ENCODE results near the gene KLF15. TPM values are rescaled to one million over a fixed set of nuclear protein-coding genes. Genes with fewer than 3 reads are reported as not detected.

The KLF15 gene
- total RNA-seq, 1 experiment from 2014 or later = 32.1 TPM

DNA sequence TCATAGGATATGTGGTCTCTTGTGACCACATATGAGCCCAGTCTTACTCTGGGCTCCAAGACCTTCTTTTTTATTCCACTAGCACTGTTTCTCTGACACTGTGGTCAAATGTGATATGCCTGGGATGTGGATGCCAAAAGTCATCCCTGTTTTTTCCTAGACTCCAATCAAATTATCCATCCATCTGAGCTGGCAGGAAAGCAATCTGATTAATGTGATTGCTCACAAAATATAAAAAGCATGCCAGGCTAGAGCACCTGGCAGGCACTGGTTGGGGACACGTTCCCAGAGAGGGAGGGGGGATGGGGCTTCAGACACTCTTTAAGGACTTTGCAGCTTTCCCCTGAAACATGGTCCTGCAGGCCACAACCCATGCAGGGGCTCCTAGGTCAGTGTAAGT lies 34.4 kb upstream of the KLF15 start:
- no peak for DNase-seq (ENCODE audit: low spot score)
- Histone ChIP-seq H3K36me3 (ENCODE audit: insufficient read depth, low read length, poor library complexity, severe bottlenecking) (no peaks in the 10 kb centered on the region), H3K9me3 (ENCODE audit: low read depth, low read length, poor library complexity, severe bottlenecking) (no peaks in the 10 kb centered on the region), H3K4me3 (ENCODE audit: low read depth, low read length, poor library complexity, severe bottlenecking) (no peak overlapping the region), H3K4me1 (ENCODE audit: insufficient read depth, low read length, poor library complexity, severe bottlenecking) (peaks cover 11% of the 10 kb centered on the region), H3K27me3 (replicated peaks; ENCODE audit: insufficient read depth, low read depth, low read length, poor library complexity) (no peaks in the 10 kb centered on the region), H3K27ac (ENCODE audit: low read depth, low read length, poor library complexity, severe bottlenecking) (no peak overlapping the region)
- TF ChIP-seq, protein P1, sequence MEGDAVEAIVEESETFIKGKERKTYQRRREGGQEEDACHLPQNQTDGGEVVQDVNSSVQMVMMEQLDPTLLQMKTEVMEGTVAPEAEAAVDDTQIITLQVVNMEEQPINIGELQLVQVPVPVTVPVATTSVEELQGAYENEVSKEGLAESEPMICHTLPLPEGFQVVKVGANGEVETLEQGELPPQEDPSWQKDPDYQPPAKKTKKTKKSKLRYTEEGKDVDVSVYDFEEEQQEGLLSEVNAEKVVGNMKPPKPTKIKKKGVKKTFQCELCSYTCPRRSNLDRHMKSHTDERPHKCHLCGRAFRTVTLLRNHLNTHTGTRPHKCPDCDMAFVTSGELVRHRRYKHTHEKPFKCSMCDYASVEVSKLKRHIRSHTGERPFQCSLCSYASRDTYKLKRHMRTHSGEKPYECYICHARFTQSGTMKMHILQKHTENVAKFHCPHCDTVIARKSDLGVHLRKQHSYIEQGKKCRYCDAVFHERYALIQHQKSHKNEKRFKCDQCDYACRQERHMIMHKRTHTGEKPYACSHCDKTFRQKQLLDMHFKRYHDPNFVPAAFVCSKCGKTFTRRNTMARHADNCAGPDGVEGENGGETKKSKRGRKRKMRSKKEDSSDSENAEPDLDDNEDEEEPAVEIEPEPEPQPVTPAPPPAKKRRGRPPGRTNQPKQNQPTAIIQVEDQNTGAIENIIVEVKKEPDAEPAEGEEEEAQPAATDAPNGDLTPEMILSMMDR (conservative IDR thresholded peaks at IDR 0.05; ENCODE audit: low read depth, low read length) = no peak
- BruUV-seq (replicated peaks) = no TSS peak
- intact Hi-C loops (cut with micrococcal nuclease; ENCODE audit: unreplicated experiment) = no loop called here
- ChIA-PET POLR2A (ENCODE audit: low non-redundant PET) (no interaction called here), CTCF (no interaction called here)

- Histone ChIP-seq H3K4me1 (ENCODE audit: insufficient read depth, low read length, poor library complexity, severe bottlenecking) (peaks cover 11% of the 10 kb centered on the region), H3K36me3 (ENCODE audit: insufficient read depth, low read length, poor library complexity, severe bottlenecking) (no peaks in the 10 kb centered on the region), H3K27me3 (replicated peaks; ENCODE audit: insufficient read depth, low read depth, low read length, poor library complexity) (no peaks in the 10 kb centered on the region), H3K9me3 (ENCODE audit: low read depth, low read length, poor library complexity, severe bottlenecking) (no peaks in the 10 kb centered on the region), H3K4me3 (ENCODE audit: low read depth, low read length, poor library complexity, severe bottlenecking) (no peak overlapping the region), H3K27ac (ENCODE audit: low read depth, low read length, poor library complexity, severe bottlenecking) (no peak overlapping the region)
- DNase-seq (ENCODE audit: low spot score) = no peak
- intact Hi-C loops (cut with micrococcal nuclease; ENCODE audit: unreplicated experiment) = no loop called here
- no TSS peak for BruUV-seq (replicated peaks)
- CTCF ChIA-PET = no interaction called here
- TF ChIP-seq, protein P1 (conservative IDR thresholded peaks at IDR 0.05; ENCODE audit: low read depth, low read length) = no peak
- TF ChIP-seq EZH2 (IDR thresholded peaks at IDR 0.05; ENCODE audit: borderline replicate concordance, low read depth, low read length, poor library complexity, severe bottlenecking) = no peak
- POLR2A ChIA-PET (ENCODE audit: low non-redundant PET) = no interaction called here
These were observed 33.5 kb upstream of the KLF15 start for GRCh38 chr3:126390751-126391150.

GRCh38 chr3:126390201-126390600 lies 33.0 kb upstream of the KLF15 start:
- POLR2A ChIA-PET (ENCODE audit: low non-redundant PET) = no interaction called here
- intact Hi-C loops (cut with micrococcal nuclease; ENCODE audit: unreplicated experiment) = no loop called here
- BruUV-seq (replicated peaks) = no TSS peak

More at GRCh38 chr3:126390201-126390600, 33.0 kb upstream of the KLF15 start:
- H3K27me3 ChIP-seq (replicated peaks; ENCODE audit: insufficient read depth, low read depth, low read length, poor library complexity) = no peaks in the 10 kb centered on the region
- no peak overlapping the region for H3K4me3 ChIP-seq (ENCODE audit: low read depth, low read length, poor library complexity, severe bottlenecking)
- no peak for DNase-seq (ENCODE audit: low spot score)
- H3K4me1 ChIP-seq (ENCODE audit: insufficient read depth, low read length, poor library complexity, severe bottlenecking) = peaks cover 11% of the 10 kb centered on the region
- no peaks in the 10 kb centered on the region for H3K9me3 ChIP-seq (ENCODE audit: low read depth, low read length, poor library complexity, severe bottlenecking)
- no peaks in the 10 kb centered on the region for H3K36me3 ChIP-seq (ENCODE audit: insufficient read depth, low read length, poor library complexity, severe bottlenecking)
- TF ChIP-seq, protein P1 (conservative IDR thresholded peaks at IDR 0.05; ENCODE audit: low read depth, low read length) = no peak
- no peak for TF ChIP-seq EZH2 (IDR thresholded peaks at IDR 0.05; ENCODE audit: borderline replicate concordance, low read depth, low read length, poor library complexity, severe bottlenecking)
- no peak overlapping the region for H3K27ac ChIP-seq (ENCODE audit: low read depth, low read length, poor library complexity, severe bottlenecking)
- CTCF ChIA-PET = no interaction called here

Measured in A673 (cell line).